Measurements from ENCODE around the gene TRAM2.

TRAM2 gene

DNA sequence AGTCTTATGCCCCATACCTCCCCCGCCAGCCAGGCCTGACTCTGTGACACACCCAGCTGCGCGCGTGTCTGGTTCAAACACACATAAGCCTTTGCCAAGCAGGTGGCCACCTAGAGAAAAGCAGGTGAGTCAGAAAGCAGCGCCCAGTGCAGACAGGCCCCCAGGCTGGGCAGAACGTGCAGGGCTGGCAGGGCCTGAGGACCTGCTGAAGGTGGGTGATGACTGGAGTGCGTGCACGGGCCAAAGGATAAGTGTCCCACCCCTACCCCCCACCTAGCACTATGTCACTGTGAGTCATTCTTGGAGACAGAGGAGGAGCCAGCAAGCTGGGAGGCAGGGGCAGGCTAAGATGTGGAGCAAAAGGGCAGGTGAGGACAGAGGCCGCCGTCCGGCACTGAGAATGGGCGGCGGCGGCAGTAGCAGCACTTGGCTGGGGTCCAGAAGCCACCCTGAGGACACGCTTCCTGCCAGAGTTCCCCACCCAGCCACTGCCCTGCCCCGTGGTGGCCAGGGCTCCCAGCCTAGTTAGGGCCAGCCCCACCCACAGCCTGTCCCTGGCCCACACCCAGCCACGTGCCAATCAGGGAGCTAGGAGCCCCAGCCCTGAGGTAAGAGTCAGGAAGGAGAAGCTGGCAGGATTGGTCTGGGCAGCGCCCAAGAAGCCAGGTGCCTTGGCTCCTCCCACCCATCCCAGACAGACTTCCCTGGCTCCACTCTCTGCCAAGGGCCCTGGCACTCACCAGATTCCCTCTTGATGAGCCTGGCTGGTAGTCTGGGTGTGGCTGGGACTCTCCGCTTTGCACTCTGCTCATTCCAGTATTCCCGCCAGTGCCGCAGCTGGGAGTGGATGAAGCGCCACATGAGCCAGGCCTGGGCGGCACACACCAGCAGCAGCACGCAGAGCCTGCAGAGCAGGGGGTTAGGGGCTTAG is 72.7 kb downstream of the TRAM2 start:
- ATAC-seq: peak; percentile 78
- no peak for TF ChIP-seq SNAI2 (CRISPR knock-in tag; IDR thresholded peaks at IDR 0.05)
- TF ChIP-seq, protein P1, sequence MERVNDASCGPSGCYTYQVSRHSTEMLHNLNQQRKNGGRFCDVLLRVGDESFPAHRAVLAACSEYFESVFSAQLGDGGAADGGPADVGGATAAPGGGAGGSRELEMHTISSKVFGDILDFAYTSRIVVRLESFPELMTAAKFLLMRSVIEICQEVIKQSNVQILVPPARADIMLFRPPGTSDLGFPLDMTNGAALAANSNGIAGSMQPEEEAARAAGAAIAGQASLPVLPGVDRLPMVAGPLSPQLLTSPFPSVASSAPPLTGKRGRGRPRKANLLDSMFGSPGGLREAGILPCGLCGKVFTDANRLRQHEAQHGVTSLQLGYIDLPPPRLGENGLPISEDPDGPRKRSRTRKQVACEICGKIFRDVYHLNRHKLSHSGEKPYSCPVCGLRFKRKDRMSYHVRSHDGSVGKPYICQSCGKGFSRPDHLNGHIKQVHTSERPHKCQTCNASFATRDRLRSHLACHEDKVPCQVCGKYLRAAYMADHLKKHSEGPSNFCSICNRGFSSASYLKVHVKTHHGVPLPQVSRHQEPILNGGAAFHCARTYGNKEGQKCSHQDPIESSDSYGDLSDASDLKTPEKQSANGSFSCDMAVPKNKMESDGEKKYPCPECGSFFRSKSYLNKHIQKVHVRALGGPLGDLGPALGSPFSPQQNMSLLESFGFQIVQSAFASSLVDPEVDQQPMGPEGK (CRISPR knock-in tag; IDR thresholded peaks at IDR 0.05; ENCODE audit: borderline replicate concordance): peak; percentile 27; the same call in 1 of the 2 replicates

DNA sequence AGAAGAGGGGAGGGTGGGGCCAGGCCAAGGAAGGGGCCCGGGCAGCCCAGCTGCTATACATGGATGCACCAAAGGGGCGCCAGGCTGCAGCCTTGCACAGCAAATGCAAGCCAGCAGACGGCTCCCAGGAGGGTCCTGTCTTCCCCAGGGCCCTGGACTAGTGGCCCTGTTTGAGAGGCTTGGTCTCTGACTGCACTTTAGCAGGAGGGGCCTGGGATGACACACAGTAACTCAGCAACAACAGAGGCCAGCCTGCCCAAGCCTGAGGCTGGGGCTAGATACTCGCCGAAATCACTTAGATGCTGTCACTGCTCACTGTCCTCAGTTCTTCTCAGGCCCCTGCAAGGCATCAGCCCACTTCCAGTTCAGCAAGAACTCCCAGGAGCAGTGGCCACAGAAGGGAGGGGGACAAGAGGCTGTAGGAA is 73.5 kb downstream of the TRAM2 start:
- TF ChIP-seq, protein P2, sequence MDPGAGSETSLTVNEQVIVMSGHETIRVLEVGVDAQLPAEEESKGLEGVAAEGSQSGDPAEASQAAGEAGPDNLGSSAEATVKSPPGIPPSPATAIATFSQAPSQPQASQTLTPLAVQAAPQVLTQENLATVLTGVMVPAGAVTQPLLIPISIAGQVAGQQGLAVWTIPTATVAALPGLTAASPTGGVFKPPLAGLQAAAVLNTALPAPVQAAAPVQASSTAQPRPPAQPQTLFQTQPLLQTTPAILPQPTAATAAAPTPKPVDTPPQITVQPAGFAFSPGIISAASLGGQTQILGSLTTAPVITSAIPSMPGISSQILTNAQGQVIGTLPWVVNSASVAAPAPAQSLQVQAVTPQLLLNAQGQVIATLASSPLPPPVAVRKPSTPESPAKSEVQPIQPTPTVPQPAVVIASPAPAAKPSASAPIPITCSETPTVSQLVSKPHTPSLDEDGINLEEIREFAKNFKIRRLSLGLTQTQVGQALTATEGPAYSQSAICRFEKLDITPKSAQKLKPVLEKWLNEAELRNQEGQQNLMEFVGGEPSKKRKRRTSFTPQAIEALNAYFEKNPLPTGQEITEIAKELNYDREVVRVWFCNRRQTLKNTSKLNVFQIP (CRISPR knock-in tag; IDR thresholded peaks at IDR 0.05; ENCODE audit: borderline replicate concordance, low read depth): no peak
- TF ChIP-seq, protein P3, sequence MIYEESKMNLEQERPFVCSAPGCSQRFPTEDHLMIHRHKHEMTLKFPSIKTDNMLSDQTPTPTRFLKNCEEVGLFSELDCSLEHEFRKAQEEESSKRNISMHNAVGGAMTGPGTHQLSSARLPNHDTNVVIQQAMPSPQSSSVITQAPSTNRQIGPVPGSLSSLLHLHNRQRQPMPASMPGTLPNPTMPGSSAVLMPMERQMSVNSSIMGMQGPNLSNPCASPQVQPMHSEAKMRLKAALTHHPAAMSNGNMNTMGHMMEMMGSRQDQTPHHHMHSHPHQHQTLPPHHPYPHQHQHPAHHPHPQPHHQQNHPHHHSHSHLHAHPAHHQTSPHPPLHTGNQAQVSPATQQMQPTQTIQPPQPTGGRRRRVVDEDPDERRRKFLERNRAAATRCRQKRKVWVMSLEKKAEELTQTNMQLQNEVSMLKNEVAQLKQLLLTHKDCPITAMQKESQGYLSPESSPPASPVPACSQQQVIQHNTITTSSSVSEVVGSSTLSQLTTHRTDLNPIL (CRISPR knock-in tag; IDR thresholded peaks at IDR 0.05; ENCODE audit: low read depth): no peak
- TF ChIP-seq, protein P4, sequence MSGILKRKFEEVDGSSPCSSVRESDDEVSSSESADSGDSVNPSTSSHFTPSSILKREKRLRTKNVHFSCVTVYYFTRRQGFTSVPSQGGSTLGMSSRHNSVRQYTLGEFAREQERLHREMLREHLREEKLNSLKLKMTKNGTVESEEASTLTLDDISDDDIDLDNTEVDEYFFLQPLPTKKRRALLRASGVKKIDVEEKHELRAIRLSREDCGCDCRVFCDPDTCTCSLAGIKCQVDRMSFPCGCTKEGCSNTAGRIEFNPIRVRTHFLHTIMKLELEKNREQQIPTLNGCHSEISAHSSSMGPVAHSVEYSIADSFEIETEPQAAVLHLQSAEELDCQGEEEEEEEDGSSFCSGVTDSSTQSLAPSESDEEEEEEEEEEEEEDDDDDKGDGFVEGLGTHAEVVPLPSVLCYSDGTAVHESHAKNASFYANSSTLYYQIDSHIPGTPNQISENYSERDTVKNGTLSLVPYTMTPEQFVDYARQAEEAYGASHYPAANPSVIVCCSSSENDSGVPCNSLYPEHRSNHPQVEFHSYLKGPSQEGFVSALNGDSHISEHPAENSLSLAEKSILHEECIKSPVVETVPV (CRISPR knock-in tag; IDR thresholded peaks at IDR 0.05): no peak
- TF ChIP-seq ARNTL (CRISPR knock-in tag; IDR thresholded peaks at IDR 0.05; ENCODE audit: borderline replicate concordance, low read depth) (no peak), TCF4 (CRISPR knock-in tag; IDR thresholded peaks at IDR 0.05; ENCODE audit: borderline replicate concordance) (no peak), OSR1 (CRISPR knock-in tag; IDR thresholded peaks at IDR 0.05) (no peak), BACH2 (CRISPR knock-in tag; IDR thresholded peaks at IDR 0.05; ENCODE audit: borderline replicate concordance) (no peak)
- TF ChIP-seq, protein P5, sequence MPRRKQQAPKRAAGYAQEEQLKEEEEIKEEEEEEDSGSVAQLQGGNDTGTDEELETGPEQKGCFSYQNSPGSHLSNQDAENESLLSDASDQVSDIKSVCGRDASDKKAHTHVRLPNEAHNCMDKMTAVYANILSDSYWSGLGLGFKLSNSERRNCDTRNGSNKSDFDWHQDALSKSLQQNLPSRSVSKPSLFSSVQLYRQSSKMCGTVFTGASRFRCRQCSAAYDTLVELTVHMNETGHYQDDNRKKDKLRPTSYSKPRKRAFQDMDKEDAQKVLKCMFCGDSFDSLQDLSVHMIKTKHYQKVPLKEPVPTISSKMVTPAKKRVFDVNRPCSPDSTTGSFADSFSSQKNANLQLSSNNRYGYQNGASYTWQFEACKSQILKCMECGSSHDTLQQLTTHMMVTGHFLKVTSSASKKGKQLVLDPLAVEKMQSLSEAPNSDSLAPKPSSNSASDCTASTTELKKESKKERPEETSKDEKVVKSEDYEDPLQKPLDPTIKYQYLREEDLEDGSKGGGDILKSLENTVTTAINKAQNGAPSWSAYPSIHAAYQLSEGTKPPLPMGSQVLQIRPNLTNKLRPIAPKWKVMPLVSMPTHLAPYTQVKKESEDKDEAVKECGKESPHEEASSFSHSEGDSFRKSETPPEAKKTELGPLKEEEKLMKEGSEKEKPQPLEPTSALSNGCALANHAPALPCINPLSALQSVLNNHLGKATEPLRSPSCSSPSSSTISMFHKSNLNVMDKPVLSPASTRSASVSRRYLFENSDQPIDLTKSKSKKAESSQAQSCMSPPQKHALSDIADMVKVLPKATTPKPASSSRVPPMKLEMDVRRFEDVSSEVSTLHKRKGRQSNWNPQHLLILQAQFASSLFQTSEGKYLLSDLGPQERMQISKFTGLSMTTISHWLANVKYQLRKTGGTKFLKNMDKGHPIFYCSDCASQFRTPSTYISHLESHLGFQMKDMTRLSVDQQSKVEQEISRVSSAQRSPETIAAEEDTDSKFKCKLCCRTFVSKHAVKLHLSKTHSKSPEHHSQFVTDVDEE (CRISPR knock-in tag; IDR thresholded peaks at IDR 0.05): no peak
- peak; percentile 38 for ATAC-seq

DNA sequence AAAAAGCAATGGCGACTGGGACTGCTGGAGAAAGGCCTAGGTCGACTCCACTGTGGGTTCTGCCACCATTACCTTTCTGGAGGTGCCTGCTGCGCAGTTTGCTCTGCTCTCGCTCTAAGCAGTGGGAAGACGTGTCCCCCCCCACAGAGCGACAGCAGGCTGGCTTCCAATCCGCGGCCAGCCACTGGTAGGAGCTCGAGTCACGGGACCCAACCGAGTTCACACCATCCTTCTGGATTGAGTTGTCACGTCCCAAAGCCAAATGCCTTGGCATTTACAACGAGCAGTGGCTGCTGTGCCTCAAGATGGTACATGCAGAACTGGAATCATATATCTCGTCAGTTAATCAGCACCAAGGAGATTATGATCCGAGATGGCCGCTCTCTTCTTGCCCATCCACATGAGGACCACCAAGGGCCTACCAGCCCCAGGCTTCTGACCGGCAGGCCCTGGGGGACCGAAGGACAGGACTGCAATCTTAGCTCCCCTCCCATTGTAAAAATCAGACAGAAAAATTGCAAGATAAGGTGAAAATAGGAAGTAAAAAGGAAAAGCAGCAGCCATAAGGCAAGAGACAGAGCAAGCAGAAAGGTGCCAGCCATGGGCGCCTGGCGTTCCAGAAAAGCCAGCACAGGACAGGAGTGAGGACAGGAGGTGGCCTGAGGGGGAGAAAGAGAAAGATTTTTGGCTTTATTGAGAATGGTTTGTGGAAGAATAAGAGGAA is 74.4 kb downstream of the TRAM2 start:
- ATAC-seq: no peak
- TF ChIP-seq SNAI2 (CRISPR knock-in tag; IDR thresholded peaks at IDR 0.05) (no peak), CSDC2 (CRISPR knock-in tag; IDR thresholded peaks at IDR 0.05) (no peak), ZNF70 (CRISPR knock-in tag; IDR thresholded peaks at IDR 0.05) (no peak), ZFP30 (CRISPR knock-in tag; IDR thresholded peaks at IDR 0.05) (no peak), GLIS3 (CRISPR knock-in tag; IDR thresholded peaks at IDR 0.05) (no peak)
- TF ChIP-seq, protein P2 (CRISPR knock-in tag; IDR thresholded peaks at IDR 0.05; ENCODE audit: borderline replicate concordance, low read depth): no peak

All from SK-N-SH treated with all-trans-retinoic acid at 6 μM for 48 hours (cell line).